ENCODE data around the gene S100A8. TPM values are rescaled to one million over a fixed set of nuclear protein-coding genes. Genes with fewer than 3 reads are reported as not detected.

Gene S100A8
- total and polyA plus RNA-seq, 4 donors: 38.4 to 99.3 (median 41.9) TPM

GRCh38 chr1:153364766-153365666 is 25.9 kb downstream of the S100A8 start:
- no peak for DNase-seq (ENCODE audit: low spot score)
- H3K27me3 ChIP-seq (ENCODE audit: control insufficient read depth in 4 of 4, insufficient read depth in 4 of 4, low read length in 3 of 4): peaks cover 0 to 4% (median 1%) of the 10 kb centered on the region in 4 donors
- no peaks in the 10 kb centered on the region for H3K4me1 ChIP-seq (ENCODE audit: control insufficient read depth in 4 of 4, insufficient read depth in 4 of 4, low read length in 3 of 4)

GRCh38 chr1:153364156-153364555 is 26.7 kb downstream of the S100A8 start:
- DNase-seq (ENCODE audit: low spot score): no peak
- H3K27ac ChIP-seq (ENCODE audit: low read depth in 1 of 2, low read length in 2 of 2): no peak overlapping the region
- peaks cover 0 to 4% (median 1%) of the 10 kb centered on the region in 4 donors for H3K27me3 ChIP-seq (ENCODE audit: control insufficient read depth in 4 of 4, insufficient read depth in 4 of 4, low read length in 3 of 4)

More at GRCh38 chr1:153364766-153365666, 25.9 kb downstream of the S100A8 start:
- Histone ChIP-seq H3K4me3 (ENCODE audit: low read depth in 1 of 3, low read length in 3 of 3) (no peak overlapping the region), H3K9me3 (ENCODE audit: control insufficient read depth in 4 of 4, low read length in 3 of 4) (no peaks in the 10 kb centered on the region), H3K36me3 (ENCODE audit: control insufficient read depth in 4 of 4, insufficient read depth in 3 of 4, low read depth in 1 of 4, low read length in 3 of 4) (no peaks in the 10 kb centered on the region), H3K9ac (ENCODE audit: low read depth in 1 of 2, low read length in 2 of 2) (no peak overlapping the region), H3K27ac (ENCODE audit: low read depth in 1 of 2, low read length in 2 of 2) (peak overlapping the region in 1 of 2 donors; percentile 9)
- 78% methylated on average over 12 of the region's 12 CpGs for WGBS
- TF ChIP-seq NR2F2 (IDR thresholded peaks at IDR 0.05) (no peak), FOXA1 (IDR thresholded peaks at IDR 0.05) (no peak), RAD21 (IDR thresholded peaks at IDR 0.05) (no peak), RXRA (IDR thresholded peaks at IDR 0.05) (no peak)

GRCh38 chr1:153363641-153364040 is 27.2 kb downstream of the S100A8 start:
- no peak overlapping the region for H3K27ac ChIP-seq (ENCODE audit: low read depth in 1 of 2, low read length in 2 of 2)
- no peaks in the 10 kb centered on the region for H3K4me1 ChIP-seq (ENCODE audit: control insufficient read depth in 4 of 4, insufficient read depth in 4 of 4, low read length in 3 of 4)
- H3K27me3 ChIP-seq (ENCODE audit: control insufficient read depth in 4 of 4, insufficient read depth in 4 of 4, low read length in 3 of 4): peaks cover 0 to 4% (median 1%) of the 10 kb centered on the region in 4 donors
- no peaks in the 10 kb centered on the region for H3K9me3 ChIP-seq (ENCODE audit: control insufficient read depth in 4 of 4, low read length in 3 of 4)
- no peak for TF ChIP-seq JUND (IDR thresholded peaks at IDR 0.05)
- TF ChIP-seq MAX (IDR thresholded peaks at IDR 0.05): no peak
- TF ChIP-seq REST (IDR thresholded peaks at IDR 0.05): no peak
- TF ChIP-seq FOXA1 (IDR thresholded peaks at IDR 0.05): no peak
- H3K4me3 ChIP-seq (ENCODE audit: low read depth in 1 of 3, low read length in 3 of 3): no peak overlapping the region
- WGBS: 73% methylated on average over 3 of the region's 3 CpGs
- H3K9ac ChIP-seq (ENCODE audit: low read depth in 1 of 2, low read length in 2 of 2): no peak overlapping the region
- no peaks in the 10 kb centered on the region for H3K36me3 ChIP-seq (ENCODE audit: control insufficient read depth in 4 of 4, insufficient read depth in 3 of 4, low read depth in 1 of 4, low read length in 3 of 4)
- no peak for DNase-seq (ENCODE audit: low spot score)

More at GRCh38 chr1:153364156-153364555, 26.7 kb downstream of the S100A8 start:
- no peaks in the 10 kb centered on the region for H3K4me1 ChIP-seq (ENCODE audit: control insufficient read depth in 4 of 4, insufficient read depth in 4 of 4, low read length in 3 of 4)
- TF ChIP-seq SP1 (IDR thresholded peaks at IDR 0.05) (no peak), CTCF (IDR thresholded peaks at IDR 0.05; ENCODE audit: low read depth, low read length, missing input control) (no peak), GABPA (IDR thresholded peaks at IDR 0.05 in 1 of 2, conservative IDR thresholded peaks at IDR 0.05 in 1 of 2) (no peak)
- no peak overlapping the region for H3K9ac ChIP-seq (ENCODE audit: low read depth in 1 of 2, low read length in 2 of 2)
- H3K9me3 ChIP-seq (ENCODE audit: control insufficient read depth in 4 of 4, low read length in 3 of 4): no peaks in the 10 kb centered on the region
- no peak overlapping the region for H3K4me3 ChIP-seq (ENCODE audit: low read depth in 1 of 3, low read length in 3 of 3)
- H3K36me3 ChIP-seq (ENCODE audit: control insufficient read depth in 4 of 4, insufficient read depth in 3 of 4, low read depth in 1 of 4, low read length in 3 of 4): no peaks in the 10 kb centered on the region

Measured in liver (tissue), 9 donors.